ENCODE data around the gene PCDHB10.
"Not testable (repeated sequence)": the region's sequence is repeated elsewhere in the genome, so short reads cannot be mapped to it uniquely, and the experiment has no call there.

- not testable (repeated sequence) for TF ChIP-seq PATZ1 (CRISPR knock-in tag; IDR thresholded peaks at IDR 0.05; ENCODE audit: borderline replicate concordance); RARB (CRISPR knock-in tag; IDR thresholded peaks at IDR 0.05); ZNF8 (CRISPR knock-in tag; IDR thresholded peaks at IDR 0.05); ZFP30 (CRISPR knock-in tag; IDR thresholded peaks at IDR 0.05); GLIS3 (CRISPR knock-in tag; IDR thresholded peaks at IDR 0.05); ARNTL (CRISPR knock-in tag; IDR thresholded peaks at IDR 0.05; ENCODE audit: borderline replicate concordance, low read depth); CREB5 (CRISPR knock-in tag; IDR thresholded peaks at IDR 0.05; ENCODE audit: low read depth); ZNF565 (CRISPR knock-in tag; conservative IDR thresholded peaks at IDR 0.05; ENCODE audit: low read depth); ISL1 (CRISPR knock-in tag; IDR thresholded peaks at IDR 0.05); TOX (CRISPR knock-in tag; IDR thresholded peaks at IDR 0.05; ENCODE audit: borderline replicate concordance); SNAI2 (CRISPR knock-in tag; IDR thresholded peaks at IDR 0.05); OSR1 (CRISPR knock-in tag; IDR thresholded peaks at IDR 0.05)
Observed at GRCh38 chr5:141152096-141152495, 40.1 kb upstream of the PCDHB10 start.
